GM21360 (cell line): ENCODE results near the gene FAM221B.

Source experiments
- ATAC-seq: cut with Tn5 transposase; IDR thresholded peaks from one replicate; pipeline ENCODE4 v1.9.1; 2021; ENCODE audit warnings: mild to moderate bottlenecking, moderate library complexity; ENCODE audit not compliant: unreplicated experiment

Gene FAM221B

DNA sequence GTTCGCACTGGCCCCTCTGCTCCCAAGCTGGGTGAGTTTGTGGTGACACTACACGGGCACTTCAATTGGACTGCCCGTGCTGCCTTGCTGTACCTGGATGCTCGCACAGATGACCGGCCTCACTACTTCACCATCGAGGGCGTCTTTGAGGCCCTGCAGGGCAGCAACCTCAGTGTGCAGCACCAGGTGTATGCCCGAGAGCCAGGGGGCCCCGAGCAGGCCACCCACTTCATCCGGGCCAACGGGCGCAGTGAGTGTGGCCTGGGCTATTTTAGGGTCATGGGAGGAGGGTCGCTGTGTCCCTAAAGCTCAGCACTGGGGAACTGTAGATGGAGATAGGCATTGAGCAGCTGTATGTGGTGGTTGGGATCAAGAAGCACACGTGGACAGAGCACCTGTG lies 35.7 kb downstream of the FAM221B start:
- no peak for ATAC-seq

GRCh38 chr9:35792024-35792813 lies 36.3 kb downstream of the FAM221B start:
- no peak for ATAC-seq

DNA sequence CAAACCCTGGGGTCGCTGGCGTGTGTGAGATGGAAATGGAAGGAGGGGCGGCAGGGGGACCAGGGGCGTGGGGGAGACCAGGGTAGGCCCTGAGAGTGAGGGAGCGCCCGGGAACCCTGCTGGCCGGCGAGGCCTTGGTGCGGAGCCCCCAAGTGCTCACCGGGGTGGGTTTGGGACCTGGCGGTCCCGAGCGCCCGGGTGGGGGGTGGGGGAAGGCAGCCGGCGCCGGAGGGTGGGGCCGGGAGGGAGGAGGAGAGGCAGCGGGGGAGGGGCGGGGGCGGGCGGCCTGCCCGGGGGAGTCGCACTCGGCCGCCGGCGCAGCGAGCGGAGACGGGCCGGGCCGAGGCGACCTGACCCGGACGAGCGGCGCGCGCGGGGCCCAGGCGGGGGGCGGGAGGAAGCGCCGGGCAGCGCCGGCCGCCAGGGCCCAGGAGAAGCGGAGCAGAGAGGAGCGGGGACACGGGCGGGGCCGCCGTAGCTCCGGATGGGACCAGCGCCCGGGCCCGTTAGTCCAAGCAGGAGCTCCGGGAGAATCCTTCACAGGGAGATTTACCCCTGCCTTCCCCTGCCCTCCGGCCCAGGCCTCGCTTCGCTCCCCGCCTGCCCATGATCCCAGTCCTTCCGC lies 37.1 kb downstream of the FAM221B start, which contains the start of gene NPR2:
TSS of gene NPR2 (plus strand) at position 295 of the 625 bp plus-strand sequence. CDS start 818 bp downstream, outside the sequence.
- ATAC-seq: no peak

DNA sequence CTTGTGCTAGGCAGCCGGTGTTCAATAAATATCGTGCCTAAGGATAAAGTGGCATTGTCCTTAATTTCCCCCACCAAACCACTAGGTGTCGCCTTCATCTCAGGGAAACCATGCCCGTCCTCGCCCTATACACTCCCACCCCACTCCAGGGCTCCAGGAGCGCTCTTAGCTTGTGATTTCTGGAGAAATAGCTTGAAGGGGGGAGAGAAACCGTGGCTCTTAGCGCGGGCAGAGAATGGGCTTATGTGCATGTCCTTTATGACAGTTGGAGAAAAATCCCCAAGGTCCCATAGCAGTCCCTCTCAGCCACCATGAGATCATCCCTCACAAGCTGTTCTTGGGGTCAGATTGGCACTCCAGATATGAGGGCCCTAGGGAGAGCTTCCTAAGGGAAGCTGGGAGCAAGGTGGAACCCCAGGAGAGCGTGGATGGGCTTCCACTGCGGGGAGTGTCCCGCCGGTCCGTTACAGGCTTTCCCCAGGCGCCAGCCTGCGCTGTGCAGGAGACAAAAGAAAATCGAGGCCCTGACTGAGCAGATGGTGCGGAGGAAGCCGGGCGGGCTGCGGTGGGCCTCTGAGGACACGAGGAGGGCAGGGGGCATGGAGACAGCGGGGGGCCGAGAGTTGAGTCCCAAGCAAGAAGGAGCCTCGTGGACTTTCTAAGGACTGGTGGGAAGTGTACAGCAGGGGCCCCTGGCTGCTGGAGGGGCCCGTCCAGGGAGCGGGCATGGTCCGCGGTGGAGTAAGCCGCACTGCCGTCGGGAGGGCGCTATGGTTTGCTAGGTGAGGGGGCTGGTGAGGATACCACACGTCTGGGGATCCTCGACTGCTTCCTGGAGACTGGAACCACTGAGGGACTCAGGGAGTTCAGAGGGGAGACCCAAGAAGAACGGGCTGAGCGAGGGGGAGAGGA lies 37.9 kb downstream of the FAM221B start:
- no peak for ATAC-seq

- no peak for ATAC-seq
These were observed 38.5 kb downstream of the FAM221B start for GRCh38 chr9:35790025-35790384.

- no peak for ATAC-seq
These were observed 39.0 kb downstream of the FAM221B start for GRCh38 chr9:35789541-35789940.

- ATAC-seq: no peak
These were observed 45.1 kb downstream of the FAM221B start for GRCh38 chr9:35783418-35783817.

DNA sequence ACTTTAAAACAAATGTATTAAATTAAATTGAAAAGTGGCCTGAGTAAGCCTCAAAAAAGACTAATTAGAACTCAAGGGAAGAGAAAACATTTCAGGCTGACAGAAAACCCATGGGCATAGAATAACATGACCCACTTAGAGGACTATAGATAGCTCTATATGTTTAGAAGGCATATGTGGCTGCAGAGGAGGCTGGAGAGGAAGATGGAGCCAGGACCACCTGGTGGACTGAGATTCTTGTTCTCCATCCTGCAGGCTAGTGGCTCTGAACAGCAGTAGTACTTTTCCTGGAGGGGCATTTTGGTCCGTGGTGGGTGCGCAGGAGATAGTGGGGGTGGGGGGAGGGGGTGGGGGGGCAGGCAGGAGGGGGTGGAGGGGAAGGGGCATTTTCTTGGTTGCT lies 47.5 kb downstream of the FAM221B start:
- ATAC-seq: no peak

DNA sequence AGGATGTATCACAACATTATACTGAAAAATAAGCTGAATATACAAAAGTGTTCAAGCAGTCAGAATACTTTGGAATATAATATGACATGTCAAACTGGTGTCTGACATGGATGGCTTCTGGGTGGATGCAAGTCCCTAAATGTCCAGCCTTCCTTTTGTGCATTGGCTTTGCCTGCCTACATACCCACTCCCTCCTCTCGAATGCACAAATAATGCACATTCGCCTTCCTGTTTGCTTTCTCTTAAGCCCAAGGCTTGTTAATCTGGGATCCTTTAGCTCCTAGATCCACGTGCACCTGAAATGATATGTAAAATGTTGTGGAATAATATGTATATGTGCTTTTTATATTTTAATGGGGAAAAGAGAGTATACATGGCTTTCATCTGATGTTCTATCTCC lies 50.0 kb downstream of the FAM221B start:
- no peak for ATAC-seq

DNA sequence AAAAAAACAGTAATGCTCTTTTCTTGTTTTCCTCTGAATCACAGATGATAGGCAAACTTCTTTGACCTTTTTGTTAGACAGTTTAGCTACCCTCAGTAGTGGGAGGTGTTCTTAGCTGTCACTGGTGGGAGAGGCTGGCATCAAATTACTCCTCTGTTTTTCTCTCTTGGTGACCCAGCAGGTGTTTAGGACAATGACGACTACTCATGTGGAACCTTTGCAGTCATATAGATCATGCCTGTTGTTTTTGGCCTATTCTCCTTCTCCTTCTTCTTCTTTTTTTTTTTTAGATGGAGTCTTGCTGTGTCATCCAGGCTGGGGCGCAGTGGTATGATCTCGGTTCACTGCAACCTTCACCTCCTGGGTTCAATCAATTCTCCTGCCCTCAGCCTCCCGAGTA lies 52.5 kb downstream of the FAM221B start:
- no peak for ATAC-seq

- ATAC-seq: no peak
These were observed 53.5 kb downstream of the FAM221B start for GRCh38 chr9:35774907-35775635.

DNA sequence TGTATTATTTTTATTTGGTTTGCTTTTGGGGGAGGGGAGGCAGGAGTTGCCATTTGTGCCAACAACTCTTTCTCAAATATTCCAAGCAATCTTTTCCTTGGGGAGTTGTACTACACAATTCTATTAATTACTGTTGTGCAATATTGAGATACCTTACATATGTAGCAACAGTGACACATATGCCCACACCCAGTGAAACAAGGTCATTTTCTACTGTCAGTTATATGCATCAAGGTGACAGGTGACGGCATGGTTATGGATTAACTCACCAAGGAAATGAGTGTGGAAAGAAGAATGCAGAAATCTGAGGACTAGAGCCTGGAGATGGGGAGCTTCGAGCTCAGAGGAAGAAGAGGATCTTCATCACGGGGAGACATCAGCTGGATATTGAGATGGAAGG lies 56.6 kb downstream of the FAM221B start:
- no peak for ATAC-seq

GRCh38 chr9:35771534-35771933 lies 57.0 kb downstream of the FAM221B start:
- ATAC-seq: no peak

DNA sequence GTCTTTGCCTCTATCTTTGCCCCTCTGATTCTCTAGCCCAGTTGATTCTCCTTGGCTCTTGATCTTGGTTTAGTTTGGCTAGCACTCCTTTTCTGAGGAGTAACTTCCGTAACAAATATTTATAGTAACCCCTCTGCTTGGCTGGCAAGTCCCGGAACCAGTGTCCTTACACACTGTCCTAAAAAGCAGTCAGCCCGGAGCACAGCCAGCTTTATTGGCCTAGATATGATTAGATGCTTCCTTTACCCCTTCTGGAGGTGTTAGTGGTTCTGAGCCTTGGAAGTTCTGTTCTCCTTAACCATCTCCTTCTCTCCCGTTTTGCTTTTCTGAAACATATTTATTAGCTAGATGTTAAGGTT lies 57.5 kb downstream of the FAM221B start:
- no peak for ATAC-seq

- no peak for ATAC-seq
These were observed 58.8 kb downstream of the FAM221B start for GRCh38 chr9:35769763-35770162.

DNA sequence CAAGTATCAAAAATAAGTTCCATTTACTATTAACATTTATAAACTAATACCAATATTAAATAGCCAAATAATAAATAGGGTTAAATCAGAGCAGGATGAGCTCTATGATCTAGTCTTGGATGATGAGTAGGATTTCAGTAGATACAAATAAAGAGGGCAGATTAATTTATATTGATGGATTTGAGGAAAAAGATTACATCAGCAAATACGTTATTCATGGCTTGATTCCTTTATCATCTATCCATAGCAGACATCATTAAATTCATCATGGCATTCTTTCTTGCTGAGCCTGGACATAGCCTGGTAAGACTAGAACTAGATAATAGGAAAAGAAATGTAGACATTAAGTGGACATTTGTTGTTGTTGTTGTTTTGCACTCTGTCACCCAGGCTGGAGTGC lies 61.1 kb downstream of the FAM221B start:
- ATAC-seq: no peak

- no peak for ATAC-seq
These were observed 61.5 kb downstream of the FAM221B start for GRCh38 chr9:35766997-35767396.
